Right lobe of liver (tissue), 4 donors: ENCODE data around the gene EBPL.

ENCODE experiments used
- CTCF ChIP-seq, 4 donors: fragments of 200-600 bp in 3 of 4; fragments of 450-650 bp in 1 of 4; IDR thresholded peaks; one replicate each; pipeline versions ENCODE4 v1.5.1 to v1.8.0; 2016 to 2022; ENCODE audit warnings: antibody characterized with exemption in 4 of 4, mild to moderate bottlenecking in 2 of 4
- POLR2A ChIP-seq: fragments of 450-650 bp; IDR thresholded peaks from one replicate; pipeline ENCODE4 v1.6.1; 2017; ENCODE audit warnings: antibody characterized with exemption, mild to moderate bottlenecking
- donor health status: DM: no; HTN: no; CAD: no.
- donor health status: DM: no; HTN: no; CAD: no.
- donor health status: DM: no; HTN: yes; CAD: no.

GRCh38 chr13:49683489-49683888 is 7.8 kb downstream of the EBPL start:
- no peak for TF ChIP-seq CTCF (IDR thresholded peaks at IDR 0.05)
- TF ChIP-seq POLR2A = no peak
